ENCODE measurements around the gene CASP10. TPM values are rescaled to one million over a fixed set of nuclear protein-coding genes. Genes with fewer than 3 reads are reported as not detected.
A peak's percentile ranks its signal among the peaks of the same experiment; 100 is the strongest.

The CASP10 gene
- total and polyA plus RNA-seq, 2 of the 13 experiments (the other 11 are each of a cell fraction or from before 2014, with no cell fraction given): 22.2 to 23.8 TPM

- TF ChIP-seq HMGXB4 (CRISPR knock-in tag; IDR thresholded peaks at IDR 0.05; ENCODE audit: borderline replicate concordance in 1 of 2, low read depth in 1 of 2) (no peak; a peak in 1 of 4 replicates), NONO (IDR thresholded peaks at IDR 0.05) (no peak), NONO (CRISPR knock-in tag; conservative IDR thresholded peaks at IDR 0.05) (peak; percentile 55; the same call in 1 of the 2 replicates), ZFP36L2 (CRISPR knock-in tag; IDR thresholded peaks at IDR 0.05) (no peak), ZNF629 (CRISPR knock-in tag; conservative IDR thresholded peaks at IDR 0.05) (peak; percentile 41; the same call in 1 of the 2 replicates), ZNF646 (CRISPR knock-in tag; IDR thresholded peaks at IDR 0.05) (peak; percentile 56; the same call in 1 of the 2 replicates), PTBP1 (IDR thresholded peaks at IDR 0.05; ENCODE audit: low read depth, low read length, poor library complexity, severe bottlenecking) (no peak), NR0B2 (CRISPR knock-in tag; IDR thresholded peaks at IDR 0.05) (no peak), ZNF720 (CRISPR knock-in tag; IDR thresholded peaks at IDR 0.05) (no peak), BCL3 (CRISPR knock-in tag; IDR thresholded peaks at IDR 0.05) (no peak), NFYC (CRISPR knock-in tag; IDR thresholded peaks at IDR 0.05) (0 out of 2 replicates have a peak, but pooled peaks have one; percentile 15), ZNF317 (CRISPR knock-in tag; IDR thresholded peaks at IDR 0.05) (peak; percentile 48), KAT7 (CRISPR knock-in tag; IDR thresholded peaks at IDR 0.05; ENCODE audit: borderline replicate concordance) (peak; percentile 69; the same call in 1 of the 2 replicates), TBL1XR1 (IDR thresholded peaks at IDR 0.05; ENCODE audit: borderline replicate concordance, low read length, partially characterized antibody) (peak; percentile 76), MYPOP (CRISPR knock-in tag; IDR thresholded peaks at IDR 0.05) (no peak; the same call in 1 of the 2 replicates), SMAD9 (CRISPR knock-in tag; IDR thresholded peaks at IDR 0.05) (no peak), XBP1 (CRISPR knock-in tag; IDR thresholded peaks at IDR 0.05) (no peak)
These were observed 21.9 kb downstream of the CASP10 start (continued) for GRCh38 chr2:201204655-201205514.

Measured in HepG2 (cell line).